ENCODE results near the gene TOM1L2.

TOM1L2 gene

GRCh38 chr17:17806611-17807274 is 165.5 kb downstream of the TOM1L2 start:
- no peak for DNase-seq (ENCODE audit: low spot score)

GRCh38 chr17:17806035-17806434 is 166.2 kb downstream of the TOM1L2 start:
- DNase-seq (ENCODE audit: low spot score) = no peak

GRCh38 chr17:17805575-17805974 is 166.6 kb downstream of the TOM1L2 start:
- DNase-seq (ENCODE audit: low spot score) = no peak

GRCh38 chr17:17804007-17804406 is 168.2 kb downstream of the TOM1L2 start:
- no peak for DNase-seq (ENCODE audit: low spot score)

GRCh38 chr17:17801800-17802481 is 170.3 kb downstream of the TOM1L2 start:
- DNase-seq (ENCODE audit: low spot score) = no peak

- DNase-seq (ENCODE audit: low spot score) = no peak
Observed at GRCh38 chr17:17800504-17801021, 171.6 kb downstream of the TOM1L2 start.

GRCh38 chr17:17798573-17799255 is 173.5 kb downstream of the TOM1L2 start:
- no peak for DNase-seq (ENCODE audit: low spot score)

- no peak for DNase-seq (ENCODE audit: low spot score)
Observed at GRCh38 chr17:17798010-17798556, 174.1 kb downstream of the TOM1L2 start.

- no peak for DNase-seq (ENCODE audit: low spot score)
Observed at GRCh38 chr17:17797119-17797809, 174.9 kb downstream of the TOM1L2 start.

GRCh38 chr17:17796787-17797061 is 175.5 kb downstream of the TOM1L2 start:
- DNase-seq (ENCODE audit: low spot score) = no peak

- no peak for DNase-seq (ENCODE audit: low spot score)
Observed at GRCh38 chr17:17795946-17796786, 176.0 kb downstream of the TOM1L2 start.

GRCh38 chr17:17795296-17795695 is 176.9 kb downstream of the TOM1L2 start:
- DNase-seq (ENCODE audit: low spot score) = no peak

- no peak for DNase-seq (ENCODE audit: low spot score)
Observed at GRCh38 chr17:17794382-17794781, 177.8 kb downstream of the TOM1L2 start.

Data from AG08396 (cell line).